GM18526 (cell line): ENCODE measurements around the gene ARID2.

Experiments
- POLR2A ChIP-seq: IDR thresholded peaks from 3 replicates; pipeline ENCODE4 v1.6.1; 2011; ENCODE audit not compliant: insufficient read length; ENCODE audit errors: extremely low read depth

Gene ARID2

DNA sequence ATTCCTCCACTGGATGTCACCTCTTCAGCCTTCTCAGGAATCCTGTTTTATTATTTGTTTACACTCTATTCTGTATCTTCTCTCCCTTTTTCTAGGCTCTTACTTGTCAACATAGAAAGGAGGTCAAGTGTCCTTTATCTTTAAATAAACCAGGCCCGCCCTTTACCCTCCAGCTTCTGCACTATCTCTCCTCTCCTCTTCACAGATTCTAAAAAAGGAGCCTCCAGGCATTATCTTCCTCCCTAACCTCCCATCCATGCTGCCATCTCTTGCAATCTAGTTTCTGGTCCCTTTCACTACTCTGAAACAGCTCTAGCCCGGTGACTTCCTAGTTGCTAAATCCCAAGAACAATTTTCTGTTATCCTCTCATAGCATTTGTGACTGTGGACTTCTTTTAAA is 24.1 kb upstream of the ARID2 start:
- TF ChIP-seq POLR2A, result no peak

DNA sequence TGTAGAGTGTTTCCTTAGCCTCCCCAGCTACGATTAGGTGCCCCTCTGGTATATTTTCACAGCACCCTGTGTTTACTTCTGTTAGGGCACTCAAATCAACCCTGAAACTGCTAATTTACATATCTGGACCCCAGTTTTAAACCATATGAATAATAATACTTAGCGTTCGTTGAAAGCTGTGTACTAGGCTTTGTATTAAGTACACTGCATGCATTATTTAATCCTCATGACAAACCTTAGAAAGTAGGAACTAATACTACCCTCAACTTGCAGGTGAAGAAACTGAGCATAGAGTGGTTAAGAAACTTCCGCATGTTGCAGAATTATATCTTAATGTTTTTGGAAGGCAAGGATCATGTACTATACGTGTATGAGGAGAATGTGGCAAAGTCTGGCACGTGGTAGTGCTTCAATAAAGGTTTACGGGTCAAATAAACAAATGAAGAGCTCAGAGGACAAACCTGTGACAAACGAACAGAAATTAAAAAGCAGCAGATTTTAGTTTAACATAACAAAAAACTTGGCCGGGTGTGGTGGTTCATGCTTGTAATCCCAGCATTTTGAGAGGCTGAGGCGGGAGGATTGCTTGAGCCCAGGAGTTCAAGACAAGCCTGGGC is 22.2 kb upstream of the ARID2 start:
- no peak for TF ChIP-seq POLR2A

DNA sequence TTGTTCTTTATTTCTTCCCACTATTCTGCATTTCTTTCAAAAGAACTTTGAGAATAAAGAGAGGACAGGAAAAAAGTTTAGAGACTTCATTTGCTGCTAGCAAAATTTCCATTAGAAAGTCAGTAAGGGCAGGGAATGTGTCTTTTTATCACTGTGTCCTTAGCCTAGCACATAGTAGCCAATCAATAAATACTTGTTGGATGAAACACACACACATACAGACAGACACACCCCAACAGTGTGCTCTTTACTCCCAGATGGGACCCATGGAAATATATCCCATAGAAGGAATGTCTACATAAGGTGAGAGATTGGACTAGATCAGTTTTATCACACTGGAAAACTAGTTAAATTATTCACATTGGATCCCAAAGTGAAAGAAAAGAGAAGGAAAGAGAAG is 21.1 kb upstream of the ARID2 start:
- TF ChIP-seq POLR2A, result no peak

DNA sequence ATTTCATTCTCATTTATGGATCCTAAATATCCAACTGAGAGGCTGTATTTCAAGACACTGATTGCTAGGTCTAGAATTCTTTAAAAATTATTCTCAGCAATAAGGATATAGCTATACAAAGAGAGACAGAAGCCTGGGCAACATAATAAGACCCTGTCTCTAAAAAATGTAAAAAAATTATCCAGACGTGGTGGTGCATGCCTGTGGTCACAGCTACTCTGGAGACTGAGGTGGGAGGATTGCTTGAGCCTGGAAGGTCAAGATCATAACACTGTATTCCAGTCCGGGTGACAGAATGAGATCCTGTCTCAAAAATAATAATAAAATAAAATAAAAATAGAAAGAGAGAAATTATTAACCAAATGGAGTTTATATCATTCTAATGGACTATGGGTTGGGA is 20.6 kb upstream of the ARID2 start:
- TF ChIP-seq POLR2A, result no peak

DNA sequence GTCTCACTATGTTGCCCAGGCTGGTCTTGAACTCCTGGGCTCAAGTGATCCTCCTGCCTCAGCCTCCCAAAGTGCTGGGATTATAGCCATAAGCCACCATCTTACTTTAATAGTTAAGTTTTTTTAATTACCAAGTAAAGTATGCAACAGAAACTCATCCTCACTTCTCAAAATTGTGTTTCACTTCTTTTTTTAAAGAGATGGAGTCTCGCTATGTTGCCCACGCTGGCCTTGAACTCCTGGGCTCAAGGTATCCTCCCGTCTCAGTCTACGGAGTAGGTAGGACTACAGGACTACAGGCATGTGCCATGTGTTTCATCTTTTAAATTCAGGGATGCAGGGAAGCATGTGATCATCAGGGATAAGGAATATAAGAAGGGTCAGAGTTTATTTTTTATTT is 17.2 kb upstream of the ARID2 start:
- no peak for TF ChIP-seq POLR2A

DNA sequence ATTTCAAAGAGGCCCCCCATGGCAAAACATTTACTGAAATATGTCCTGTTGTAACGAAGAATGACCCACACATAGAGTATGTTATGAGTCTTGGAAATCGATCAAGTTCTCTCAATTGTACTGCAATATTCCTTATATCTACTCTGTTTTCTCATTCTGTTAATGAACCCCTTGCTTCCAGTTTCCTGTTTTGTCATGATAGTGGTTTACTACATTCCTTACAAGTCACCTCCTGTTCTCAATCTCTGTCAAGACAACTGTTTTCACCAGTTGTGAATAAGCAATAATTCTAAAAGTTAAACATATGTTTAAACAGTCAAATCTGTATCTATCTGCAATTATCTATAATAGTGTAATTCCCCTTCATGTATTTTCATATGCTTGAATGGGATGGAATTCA is 16.4 kb upstream of the ARID2 start:
- no peak for TF ChIP-seq POLR2A

DNA sequence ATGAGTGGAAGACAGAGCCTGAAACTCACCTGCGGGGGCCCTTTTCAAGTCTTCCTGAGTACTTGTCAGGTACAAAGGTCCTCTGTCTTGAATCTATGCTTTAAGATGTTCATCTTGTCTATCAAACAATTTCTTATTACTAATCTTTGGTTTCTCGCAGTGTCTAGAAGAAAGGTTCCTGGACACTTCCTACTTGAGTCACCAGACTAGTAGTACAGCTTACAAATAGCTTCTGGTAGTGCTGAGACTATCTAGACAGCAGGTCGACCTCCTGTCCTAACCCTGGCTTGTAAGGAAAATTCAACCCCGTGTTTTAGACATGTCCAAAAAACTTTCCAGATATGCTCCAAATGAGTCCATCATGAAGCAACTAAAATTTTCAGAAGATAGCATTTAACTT is 11.2 kb upstream of the ARID2 start:
- no peak for TF ChIP-seq POLR2A

DNA sequence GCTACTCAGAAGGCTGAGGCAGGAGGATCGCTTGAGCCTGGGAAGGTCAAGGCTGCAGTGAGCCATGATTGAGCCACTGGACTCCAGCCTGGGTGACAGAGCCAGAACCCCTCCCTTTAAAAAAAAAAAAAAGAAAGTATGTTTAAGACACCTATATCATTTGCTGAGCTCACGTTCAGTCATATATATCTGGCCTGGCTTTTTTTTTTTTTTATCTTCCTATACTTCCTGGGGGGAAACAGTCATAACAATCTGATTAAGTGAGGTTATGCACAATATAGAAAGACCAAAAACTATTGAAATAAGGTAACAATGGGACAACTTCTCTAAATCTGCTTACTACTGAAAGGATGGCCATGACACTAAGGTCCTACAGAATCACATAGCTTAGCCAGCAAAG is 9.4 kb upstream of the ARID2 start:
- TF ChIP-seq POLR2A, result no peak

DNA sequence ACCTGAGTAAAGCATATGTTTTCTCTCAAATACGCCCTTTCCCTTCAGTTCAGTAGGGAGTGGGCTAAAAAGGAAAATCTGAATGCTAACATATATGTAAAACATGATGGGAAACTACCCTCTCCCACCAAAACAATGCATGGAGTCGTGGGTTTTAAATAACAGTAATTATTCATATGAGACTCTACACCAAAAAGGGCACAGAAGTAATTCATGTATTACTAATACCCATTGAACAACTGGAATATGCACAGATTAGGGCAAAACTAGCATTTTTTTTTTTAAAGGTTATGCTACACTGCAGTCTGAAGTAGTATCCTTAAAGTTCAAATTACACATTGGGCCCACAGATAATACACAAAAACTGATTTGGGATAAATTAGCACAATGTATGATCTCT is 8.1 kb upstream of the ARID2 start:
- TF ChIP-seq POLR2A, result no peak

DNA sequence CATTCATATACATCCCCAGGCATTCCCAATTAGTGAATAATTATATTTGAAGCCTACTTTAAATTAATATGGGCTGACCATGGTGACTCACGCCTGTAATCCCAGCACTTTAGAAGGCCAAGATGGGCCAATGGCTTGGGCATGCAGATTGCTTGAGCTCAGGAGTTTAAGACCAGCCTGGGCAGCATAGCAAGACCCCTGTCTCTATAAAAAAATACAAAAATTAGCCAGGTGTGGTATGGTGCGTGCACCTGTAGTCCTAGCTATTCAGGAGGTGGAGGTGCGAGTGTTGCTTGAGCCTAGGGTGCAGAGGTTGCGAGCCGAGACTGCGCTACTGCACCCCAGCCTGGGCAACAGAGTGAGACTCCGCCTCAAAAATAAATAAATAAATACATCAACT is 7.6 kb upstream of the ARID2 start:
- TF ChIP-seq POLR2A, result no peak

DNA sequence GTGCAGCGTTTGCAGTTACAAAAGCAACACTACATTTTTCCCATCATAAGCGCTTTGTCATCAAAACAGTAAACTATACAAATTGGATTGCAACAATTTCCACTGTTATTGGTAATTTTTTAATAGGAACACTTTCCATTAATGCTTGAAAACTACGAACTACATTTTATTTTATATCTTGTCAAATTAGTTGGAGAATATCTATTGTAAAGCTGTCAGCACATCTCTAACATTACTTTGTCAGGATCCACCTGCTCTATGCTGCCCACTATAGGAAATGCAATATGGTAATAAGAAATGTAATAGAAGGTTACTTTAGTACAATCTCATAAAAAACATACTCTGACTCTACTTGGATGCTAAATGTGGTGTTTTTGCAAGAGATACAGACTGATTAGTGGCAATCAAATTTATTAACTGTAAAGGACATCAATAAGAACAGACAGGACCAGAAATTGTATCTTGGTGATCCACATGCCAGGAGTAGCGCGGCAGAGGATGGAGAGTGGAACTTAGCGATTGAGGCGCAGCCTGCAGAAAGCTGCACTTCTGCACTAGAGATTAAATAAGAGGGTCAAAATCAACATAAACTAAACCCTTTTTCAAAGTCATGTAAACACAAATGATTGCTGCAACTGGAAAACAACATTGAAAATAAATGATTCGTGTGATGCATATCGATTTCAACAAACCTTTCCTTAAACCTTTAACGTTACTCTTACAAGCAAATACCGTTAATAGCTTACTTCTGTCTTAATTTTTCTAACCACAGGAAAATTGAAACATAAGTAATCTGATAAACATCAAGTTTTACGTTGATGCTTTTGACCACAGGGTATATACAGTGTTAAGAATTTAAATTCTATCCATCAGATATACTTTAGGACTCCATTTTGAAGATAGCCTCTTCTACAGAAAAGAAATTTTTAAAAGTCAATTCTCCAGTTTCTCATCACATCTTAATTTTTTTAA is 3.6 kb upstream of the ARID2 start:
- no peak for TF ChIP-seq POLR2A

DNA sequence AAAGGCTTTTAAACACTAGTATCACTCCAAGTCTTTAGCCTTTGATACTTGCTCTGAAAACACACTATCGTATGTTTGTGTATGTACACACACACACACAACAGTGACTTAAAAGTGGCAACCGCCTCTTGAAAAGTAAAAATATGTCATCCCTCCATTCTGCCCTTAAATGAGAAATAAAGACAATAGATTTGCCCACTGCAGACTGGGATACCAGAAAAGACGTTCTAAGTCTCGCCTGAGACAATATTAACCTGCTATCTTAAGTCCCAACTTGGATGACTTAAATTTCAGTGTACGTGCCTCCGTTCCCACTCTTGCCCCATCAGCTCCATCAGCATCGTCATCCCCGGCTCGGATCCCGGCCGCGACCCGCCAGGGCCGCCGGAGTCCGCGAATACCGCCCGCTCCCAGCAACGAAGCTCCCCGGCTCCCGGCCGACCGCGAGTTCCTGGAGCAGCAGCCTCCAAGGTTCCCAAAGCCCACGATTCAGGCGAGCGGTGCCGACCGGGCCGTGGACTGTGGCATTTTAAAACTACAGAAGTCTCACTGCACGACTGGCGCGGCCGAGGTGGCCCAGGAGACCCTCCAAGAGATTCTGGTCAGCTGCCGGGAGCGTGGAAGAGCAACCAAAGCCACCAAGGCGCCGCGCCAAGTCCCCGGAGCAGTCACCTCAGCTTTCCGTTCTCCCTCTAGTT is 2.8 kb upstream of the ARID2 start:
- TF ChIP-seq POLR2A, result no peak

DNA sequence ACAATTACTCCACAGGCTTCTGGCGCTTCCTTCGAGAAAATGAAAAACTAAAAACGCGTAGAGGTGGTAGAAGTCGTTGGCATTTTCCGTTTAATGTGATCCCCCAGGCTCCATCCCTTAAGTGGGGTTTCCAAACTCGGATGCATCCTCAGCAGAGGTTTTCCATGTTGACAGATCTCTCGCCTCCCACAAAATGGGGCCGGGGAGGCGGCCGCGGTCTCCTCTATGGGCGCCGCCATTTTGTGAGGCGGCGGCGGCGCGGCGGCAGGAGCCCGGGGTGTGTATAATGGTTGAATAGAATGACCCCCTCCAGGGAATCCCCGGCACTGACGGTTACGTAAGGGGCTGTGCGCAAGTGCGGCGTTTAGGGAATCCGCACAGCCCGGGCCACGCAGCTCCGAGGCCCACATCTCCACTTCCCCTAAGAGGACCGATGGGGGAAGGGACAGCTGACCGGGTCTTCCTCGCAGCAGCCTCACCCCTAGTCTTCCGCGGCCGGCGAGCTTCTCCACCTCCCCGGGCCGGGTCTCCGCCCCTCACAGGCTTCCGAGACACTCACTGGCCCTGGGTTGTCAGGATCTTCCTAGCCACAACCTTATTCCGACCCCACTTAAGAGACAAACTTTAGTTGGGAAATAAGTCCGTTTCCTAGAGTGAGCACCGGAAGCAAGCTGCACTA is 2.1 kb upstream of the ARID2 start:
- peak; percentile 69 for TF ChIP-seq POLR2A

DNA sequence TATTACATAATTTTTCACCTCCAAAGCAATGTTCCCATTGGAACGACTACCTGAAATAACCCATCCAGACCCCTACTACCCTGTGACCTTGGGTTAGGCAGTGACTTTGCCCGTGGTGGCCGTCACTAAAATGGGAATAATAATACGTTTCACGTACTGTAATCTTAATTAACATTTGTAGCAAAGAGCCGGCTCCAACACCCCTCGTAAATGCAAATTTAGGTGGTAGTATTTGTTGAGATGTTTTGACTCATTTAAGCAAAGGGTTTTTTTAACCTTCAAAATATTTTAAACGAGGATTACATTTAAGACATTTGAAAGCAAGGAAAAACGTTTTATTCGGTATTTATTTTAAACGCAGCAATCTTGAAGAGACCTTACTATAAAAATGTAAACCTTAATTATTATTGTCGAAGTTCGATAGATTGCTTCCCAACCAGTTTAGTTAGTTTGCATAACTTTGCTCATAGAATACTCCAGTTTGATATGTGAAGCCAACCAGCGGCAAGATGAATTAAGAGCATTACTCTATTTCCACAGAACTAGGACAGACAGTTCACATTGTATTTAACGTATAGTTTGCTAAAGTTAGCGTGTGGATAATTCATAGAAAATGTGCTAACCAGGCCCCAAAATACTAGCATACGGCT is 1.4 kb upstream of the ARID2 start:
- TF ChIP-seq POLR2A, result no peak
